GM21390 (cell line): ENCODE data around the gene TRIM69.
"Not testable (repeated sequence)": the region's sequence is repeated elsewhere in the genome, so short reads cannot be mapped to it uniquely, and the experiment has no call there.

Experiments
- ATAC-seq: cut with Tn5 transposase; IDR thresholded peaks from one replicate; pipeline ENCODE4 v1.9.1; 2021; ENCODE audit not compliant: unreplicated experiment

Gene TRIM69

GRCh38 chr15:44715797-44716334 is 20.5 kb upstream of the TRIM69 start:
- no peak for ATAC-seq

GRCh38 chr15:44716983-44717602 is 19.2 kb upstream of the TRIM69 start:
- no peak for ATAC-seq

- ATAC-seq = no peak
These were observed 18.0 kb upstream of the TRIM69 start for GRCh38 chr15:44718180-44718926.

- ATAC-seq = no peak
These were observed 17.4 kb upstream of the TRIM69 start for GRCh38 chr15:44718927-44719292.

GRCh38 chr15:44719293-44719999 is 16.9 kb upstream of the TRIM69 start:
- ATAC-seq = peak; percentile 55

GRCh38 chr15:44720000-44720435 is 16.3 kb upstream of the TRIM69 start:
- ATAC-seq = not testable (repeated sequence)

GRCh38 chr15:44720460-44721176 is 15.7 kb upstream of the TRIM69 start:
- ATAC-seq = no peak

GRCh38 chr15:44722011-44722410 is 14.3 kb upstream of the TRIM69 start:
- no peak for ATAC-seq

GRCh38 chr15:44726136-44726535 is 10.2 kb upstream of the TRIM69 start:
- no peak for ATAC-seq

GRCh38 chr15:44726568-44727484 is 9.5 kb upstream of the TRIM69 start:
- ATAC-seq = peak; percentile 40

GRCh38 chr15:44727485-44728231 is 8.7 kb upstream of the TRIM69 start:
- no peak for ATAC-seq

- not testable (repeated sequence) for ATAC-seq
These were observed 8.1 kb upstream of the TRIM69 start for GRCh38 chr15:44728232-44728575.

- peak; percentile 63 for ATAC-seq
These were observed 7.5 kb upstream of the TRIM69 start for GRCh38 chr15:44728576-44729407.

- no peak for ATAC-seq
These were observed 6.8 kb upstream of the TRIM69 start for GRCh38 chr15:44729408-44730127.

- no peak for ATAC-seq
These were observed 1.4 kb upstream of the TRIM69 start for GRCh38 chr15:44734839-44735481.

GRCh38 chr15:44735482-44736180 is 697 bp upstream of the TRIM69 start:
- no peak for ATAC-seq
